ENCODE results near the gene PIR.

The PIR gene

GRCh38 chrX:15418707-15419181 lies 74.4 kb downstream of the PIR start:
- Histone ChIP-seq H3K9ac (ENCODE audit: low read depth, low read length) (no peak overlapping the region), H3K9me3 (ENCODE audit: control insufficient read depth, insufficient read depth, low read length) (no peaks in the 10 kb centered on the region), H3K36me3 (ENCODE audit: insufficient read depth, low read length) (no peaks in the 10 kb centered on the region; the same call in 1 of the 2 replicates), H3K4me1 (ENCODE audit: insufficient read depth, low read length) (no peaks in the 10 kb centered on the region)

DNA sequence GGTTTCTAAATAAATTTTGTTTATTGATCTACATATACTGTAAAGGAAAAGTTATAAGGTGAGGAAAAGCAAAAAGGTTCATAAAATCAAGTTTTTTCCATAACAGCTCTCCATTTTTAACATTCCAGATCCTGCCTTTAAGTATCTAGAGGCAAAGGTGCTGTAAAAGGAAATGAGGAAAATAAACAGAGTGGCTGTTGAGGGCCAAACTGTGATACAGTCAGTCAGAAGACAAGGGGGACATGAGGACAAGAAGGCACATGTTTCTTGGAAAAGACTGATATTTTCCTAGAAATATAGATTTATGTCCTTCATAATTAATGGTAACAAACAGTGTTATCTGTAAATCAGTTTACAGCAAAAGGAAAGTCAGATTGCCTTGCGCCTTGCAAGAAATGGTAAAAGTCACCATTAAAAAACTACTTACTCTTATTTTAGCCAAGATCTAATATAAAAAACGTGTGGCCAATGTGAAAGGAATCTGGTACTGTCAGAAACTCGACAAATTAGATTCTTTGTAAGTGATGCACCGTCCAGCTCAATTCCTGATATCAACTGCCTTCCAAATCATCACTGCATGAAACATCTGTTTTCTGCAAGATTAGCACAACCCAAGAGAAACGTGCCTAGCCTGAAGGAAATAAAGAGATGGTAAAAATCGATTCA lies 75.0 kb downstream of the PIR start:
- Histone ChIP-seq H3K4me1 (ENCODE audit: insufficient read depth, low read length) (no peaks in the 10 kb centered on the region), H3K36me3 (ENCODE audit: insufficient read depth, low read length) (no peaks in the 10 kb centered on the region; the same call in 1 of the 2 replicates), H3K9ac (ENCODE audit: low read depth, low read length) (no peak overlapping the region), H3K9me3 (ENCODE audit: control insufficient read depth, insufficient read depth, low read length) (no peaks in the 10 kb centered on the region)

DNA sequence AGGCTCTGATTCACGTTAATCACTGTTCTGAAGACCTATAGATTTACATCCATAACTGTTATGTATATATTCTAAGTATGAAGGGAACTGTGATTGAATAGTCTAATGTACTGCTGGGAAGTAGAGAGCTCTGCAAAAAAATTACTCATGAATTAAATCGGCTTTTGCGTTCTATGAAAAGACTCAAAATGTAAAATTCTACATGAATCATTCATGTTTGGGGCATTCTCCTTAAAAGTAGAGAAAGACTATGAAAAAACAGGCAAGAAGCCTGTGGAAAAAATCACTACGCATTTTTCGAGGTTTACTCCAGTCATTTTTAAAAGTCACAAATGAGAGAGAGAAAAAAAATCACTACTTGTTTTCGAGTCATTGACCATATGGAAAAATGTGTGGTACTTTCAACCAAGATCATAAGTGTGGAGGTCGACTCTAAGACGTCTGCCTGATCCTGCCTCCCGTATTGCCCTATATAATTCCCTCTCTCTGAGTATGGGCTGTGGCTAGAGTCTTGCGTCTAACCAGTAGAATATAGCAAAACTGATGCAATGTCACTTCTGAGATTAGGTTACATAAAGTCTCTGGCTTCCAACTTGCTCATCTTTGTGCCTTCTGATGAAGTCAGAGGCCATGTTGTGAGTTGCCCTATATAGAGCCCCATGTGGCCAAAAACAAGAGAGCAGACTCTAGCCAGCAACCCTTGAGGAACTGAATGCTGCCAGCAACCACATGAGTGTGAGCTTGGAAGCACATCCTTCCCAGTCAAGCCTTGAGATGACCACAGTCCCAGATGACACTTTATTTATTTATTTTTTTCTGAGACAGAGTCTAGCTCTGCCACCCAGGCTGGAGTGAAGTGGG lies 76.8 kb downstream of the PIR start:
- no peaks in the 10 kb centered on the region for H3K9me3 ChIP-seq (ENCODE audit: control insufficient read depth, insufficient read depth, low read length)
- H3K36me3 ChIP-seq (ENCODE audit: insufficient read depth, low read length): no peaks in the 10 kb centered on the region
- no peaks in the 10 kb centered on the region for H3K4me1 ChIP-seq (ENCODE audit: insufficient read depth, low read length)
- H3K9ac ChIP-seq (ENCODE audit: low read depth, low read length): no peak overlapping the region

DNA sequence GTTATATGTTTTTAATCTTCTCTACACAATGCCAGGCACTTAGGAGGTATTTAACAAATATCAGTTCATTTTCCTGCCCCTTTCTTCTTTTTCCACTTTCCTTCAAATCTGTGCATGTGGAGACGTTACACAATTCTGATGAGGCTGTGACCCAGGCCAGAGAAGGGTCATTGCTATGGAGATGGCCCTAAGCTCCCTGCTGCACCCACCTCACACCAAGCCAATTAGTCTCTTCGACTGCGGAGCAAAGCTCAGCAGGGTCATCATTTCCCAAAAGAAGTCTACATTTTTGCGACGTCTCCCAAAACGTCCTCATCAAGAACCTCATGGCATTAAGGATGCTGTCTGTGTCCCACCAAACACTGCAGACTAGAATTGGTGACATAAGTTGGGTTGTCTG lies 80.0 kb downstream of the PIR start:
- Histone ChIP-seq H3K9me3 (ENCODE audit: control insufficient read depth, insufficient read depth, low read length) (no peaks in the 10 kb centered on the region), H3K9ac (ENCODE audit: low read depth, low read length) (no peak overlapping the region), H3K4me1 (ENCODE audit: insufficient read depth, low read length) (0 out of 2 replicates have a peak, but pooled peaks cover 5% of the 10 kb centered on the region), H3K36me3 (ENCODE audit: insufficient read depth, low read length) (no peaks in the 10 kb centered on the region; the same call in 1 of the 2 replicates)

GRCh38 chrX:15410947-15411346 lies 82.2 kb downstream of the PIR start:
- Histone ChIP-seq H3K36me3 (ENCODE audit: insufficient read depth, low read length) (no peaks in the 10 kb centered on the region; the same call in 1 of the 2 replicates), H3K9ac (ENCODE audit: low read depth, low read length) (no peak overlapping the region)

DNA sequence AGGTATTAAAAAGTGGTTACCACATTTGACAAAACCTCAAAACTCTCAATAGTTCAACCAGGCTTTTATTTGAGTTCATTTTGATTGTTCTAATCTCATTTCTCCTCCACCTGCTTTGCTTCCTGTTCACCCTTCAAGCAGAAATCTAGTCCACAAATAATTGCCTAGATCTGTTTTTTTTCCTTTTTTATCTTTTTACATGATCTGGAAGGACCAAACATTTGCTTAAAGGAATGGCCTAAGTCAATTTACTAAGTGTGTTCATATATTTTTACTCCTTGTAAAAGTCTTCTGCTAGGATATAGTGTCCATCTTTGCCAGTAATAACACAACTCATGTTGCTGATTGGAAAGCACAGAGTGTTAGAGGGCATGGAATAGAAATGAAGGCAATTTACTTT lies 82.7 kb downstream of the PIR start:
- Histone ChIP-seq H3K36me3 (ENCODE audit: insufficient read depth, low read length) (no peaks in the 10 kb centered on the region; the same call in 1 of the 2 replicates), H3K9ac (ENCODE audit: low read depth, low read length) (no peak overlapping the region), H3K9me3 (ENCODE audit: control insufficient read depth, insufficient read depth, low read length) (no peaks in the 10 kb centered on the region), H3K4me1 (ENCODE audit: insufficient read depth, low read length) (0 out of 2 replicates have a peak, but pooled peaks cover 5% of the 10 kb centered on the region)

More at GRCh38 chrX:15410947-15411346, 82.2 kb downstream of the PIR start:
- no peaks in the 10 kb centered on the region for H3K9me3 ChIP-seq (ENCODE audit: control insufficient read depth, insufficient read depth, low read length)
- H3K4me1 ChIP-seq (ENCODE audit: insufficient read depth, low read length): 0 out of 2 replicates have a peak, but pooled peaks cover 5% of the 10 kb centered on the region

GRCh38 chrX:15405846-15406245 lies 87.3 kb downstream of the PIR start:
- Histone ChIP-seq H3K9me3 (ENCODE audit: control insufficient read depth, insufficient read depth, low read length) (no peaks in the 10 kb centered on the region), H3K36me3 (ENCODE audit: insufficient read depth, low read length) (no peaks in the 10 kb centered on the region; the same call in 1 of the 2 replicates), H3K4me1 (ENCODE audit: insufficient read depth, low read length) (0 out of 2 replicates have a peak, but pooled peaks cover 2% of the 10 kb centered on the region), H3K9ac (ENCODE audit: low read depth, low read length) (no peak overlapping the region)

GRCh38 chrX:15404401-15405096 lies 88.6 kb downstream of the PIR start:
- no peaks in the 10 kb centered on the region; the same call in 1 of the 2 replicates for H3K36me3 ChIP-seq (ENCODE audit: insufficient read depth, low read length)
- no peak overlapping the region for H3K9ac ChIP-seq (ENCODE audit: low read depth, low read length)
- no peaks in the 10 kb centered on the region for H3K9me3 ChIP-seq (ENCODE audit: control insufficient read depth, insufficient read depth, low read length)
- H3K4me1 ChIP-seq (ENCODE audit: insufficient read depth, low read length): no peaks in the 10 kb centered on the region

GRCh38 chrX:15401378-15401777 lies 91.8 kb downstream of the PIR start:
- Histone ChIP-seq H3K9me3 (ENCODE audit: control insufficient read depth, insufficient read depth, low read length) (no peaks in the 10 kb centered on the region), H3K36me3 (ENCODE audit: insufficient read depth, low read length) (no peaks in the 10 kb centered on the region; the same call in 1 of the 2 replicates), H3K9ac (ENCODE audit: low read depth, low read length) (no peak overlapping the region), H3K4me1 (ENCODE audit: insufficient read depth, low read length) (peaks cover 10% of the 10 kb centered on the region; the same call in 1 of the 2 replicates)

- Histone ChIP-seq H3K4me1 (ENCODE audit: insufficient read depth, low read length) (peaks cover 10% of the 10 kb centered on the region; the same call in 1 of the 2 replicates), H3K9ac (ENCODE audit: low read depth, low read length) (no peak overlapping the region), H3K36me3 (ENCODE audit: insufficient read depth, low read length) (no peaks in the 10 kb centered on the region), H3K9me3 (ENCODE audit: control insufficient read depth, insufficient read depth, low read length) (no peaks in the 10 kb centered on the region)
Observed at GRCh38 chrX:15399962-15400391, 93.2 kb downstream of the PIR start.

DNA sequence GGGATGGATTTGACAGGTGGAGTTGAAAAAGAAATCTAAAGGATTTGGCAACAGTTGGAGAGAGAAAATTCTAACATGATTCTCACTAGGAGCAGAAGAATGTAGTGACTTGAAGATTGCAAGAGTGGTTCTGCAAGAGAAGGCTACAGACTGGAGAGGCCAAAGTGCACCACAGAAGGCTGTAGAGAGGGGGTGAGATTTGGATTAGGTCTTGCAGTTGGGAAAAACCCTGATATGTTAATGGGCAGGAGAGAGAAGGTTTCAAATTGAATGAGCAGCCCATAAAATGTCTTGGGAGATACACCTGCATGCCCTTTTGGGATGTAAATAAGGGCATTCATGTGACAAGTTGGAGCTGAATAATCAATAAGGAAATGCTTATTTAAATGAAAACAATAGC lies 94.3 kb downstream of the PIR start:
- peaks cover 10% of the 10 kb centered on the region; the same call in 1 of the 2 replicates for H3K4me1 ChIP-seq (ENCODE audit: insufficient read depth, low read length)
- H3K36me3 ChIP-seq (ENCODE audit: insufficient read depth, low read length): no peaks in the 10 kb centered on the region
- H3K9me3 ChIP-seq (ENCODE audit: control insufficient read depth, insufficient read depth, low read length): no peaks in the 10 kb centered on the region
- no peak overlapping the region for H3K9ac ChIP-seq (ENCODE audit: low read depth, low read length)

- Histone ChIP-seq H3K9me3 (ENCODE audit: control insufficient read depth, insufficient read depth, low read length) (no peaks in the 10 kb centered on the region), H3K4me1 (ENCODE audit: insufficient read depth, low read length) (peaks cover 10% of the 10 kb centered on the region; the same call in 1 of the 2 replicates), H3K36me3 (ENCODE audit: insufficient read depth, low read length) (no peaks in the 10 kb centered on the region)
Observed at GRCh38 chrX:15395789-15396188, 97.3 kb downstream of the PIR start.

DNA sequence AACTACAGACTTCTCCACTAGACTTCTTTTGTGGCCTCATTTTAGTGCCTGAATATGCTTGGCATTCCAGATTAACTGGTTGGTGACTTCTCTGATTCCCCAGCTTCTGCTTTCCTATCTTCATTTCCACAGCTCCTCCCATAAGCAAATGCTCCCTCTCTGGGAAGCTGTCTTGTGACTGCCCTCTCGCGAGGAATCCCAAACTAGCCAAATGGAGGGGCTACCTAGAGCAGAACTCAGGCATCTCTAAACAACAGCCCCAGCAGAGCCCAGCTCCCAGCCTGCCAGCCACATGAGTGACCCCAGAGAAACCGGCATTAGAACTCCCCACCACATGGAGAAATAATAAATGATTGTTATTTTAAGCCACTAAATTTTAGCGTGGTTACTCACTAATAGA lies 101.3 kb downstream of the PIR start:
- H3K4me1 ChIP-seq (ENCODE audit: insufficient read depth, low read length): no peaks in the 10 kb centered on the region
- no peaks in the 10 kb centered on the region for H3K9me3 ChIP-seq (ENCODE audit: control insufficient read depth, insufficient read depth, low read length)
- H3K36me3 ChIP-seq (ENCODE audit: insufficient read depth, low read length): no peaks in the 10 kb centered on the region
- no peak overlapping the region for H3K9ac ChIP-seq (ENCODE audit: low read depth, low read length)

More at GRCh38 chrX:15395789-15396188, 97.3 kb downstream of the PIR start:
- H3K9ac ChIP-seq (ENCODE audit: low read depth, low read length): no peak overlapping the region

DNA sequence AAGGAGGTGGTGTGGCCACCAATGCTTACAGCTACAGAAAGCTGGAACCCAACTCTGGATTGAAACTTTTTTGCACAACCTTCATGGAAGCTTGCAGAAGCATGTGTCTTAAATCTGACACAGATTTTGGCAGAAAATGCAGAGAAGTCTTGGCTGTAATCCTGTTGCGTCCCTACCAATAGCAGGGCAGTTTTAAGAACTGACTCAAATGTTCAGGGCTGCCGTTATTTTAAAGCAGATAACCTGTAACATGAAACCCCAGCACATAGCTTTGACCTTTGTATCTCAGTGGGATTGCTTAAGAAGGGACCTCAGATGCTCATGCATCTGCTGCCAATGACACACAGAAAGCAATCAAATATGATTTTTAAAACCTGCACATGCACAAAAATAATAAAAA lies 108.8 kb downstream of the PIR start, which contains the start of gene VEGFD:
Gene VEGFD (minus strand): TSS at position 110 of the 400 bp plus-strand sequence. CDS start 467 bp downstream, outside the sequence.
- H3K4me1 ChIP-seq (ENCODE audit: insufficient read depth, low read length): peaks cover 7% of the 10 kb centered on the region
- no peaks in the 10 kb centered on the region for H3K9me3 ChIP-seq (ENCODE audit: control insufficient read depth, insufficient read depth, low read length)
- no peaks in the 10 kb centered on the region for H3K36me3 ChIP-seq (ENCODE audit: insufficient read depth, low read length)
- no peak within 1 kb of the TSS for H3K9ac ChIP-seq (ENCODE audit: low read depth, low read length)
